GM12878 (cell line): ENCODE results near the gene FHIP2A. TPM values are rescaled to one million over a fixed set of nuclear protein-coding genes. Genes with fewer than 3 reads are reported as not detected.

ENCODE experiments used
- ATAC-seq: fragments of 200-7000 bp; cut with Tn5 transposase; 3 replicates; pipeline ENCODE4 v1.9.1; 2020; ENCODE audit warnings: mild to moderate bottlenecking, moderate library complexity
- BruUV-seq: library from RNA; stranded (reverse); fragments of 400-500 nt; replicated peaks from 2 replicates; lab custom pipeline; 2021; lab: Mats Ljungman, UMichigan
- CTCF ChIA-PET: fragments of 300-600 bp; sonication (Branson Sonifier 250); formaldehyde crosslinking; extraction: SDS; loops from one replicate; lab custom pipeline; 2021; ENCODE audit warnings: inconsistent platforms; lab: Yijun Ruan, JAX
- POLR2A ChIA-PET: fragments of 350-600 bp; formaldehyde crosslinking; extraction: SDS; loops from one replicate; lab custom pipeline; 2021; ENCODE audit warnings: inconsistent platforms; lab: Charles Lee
- RAD21 ChIA-PET: fragments of 300-600 bp; sonication (Branson Sonifier 250); formaldehyde crosslinking; loops from one replicate; lab custom pipeline; 2023; ENCODE audit warnings: antibody characterized with exemption; ENCODE audit not compliant: unreplicated experiment; lab: Charles Lee
- SMC1A ChIA-PET: fragments of 300-600 bp; sonication (Branson Sonifier 250); formaldehyde crosslinking; loops from one replicate; lab custom pipeline; 2023; ENCODE audit not compliant: unreplicated experiment, uncharacterized antibody; lab: Charles Lee
- DNase-seq: peaks from one replicate; pipeline ENCODE4 v3.0.0-alpha.2; 2011; ENCODE audit warnings: low read depth, low spot score
- FAIRE-seq: peaks from 3 replicates; lab custom pipeline; 2011; peaks lifted over from hg19 to GRCh38; lab: Jason Lieb, UNC
- H2AFZ ChIP-seq: 2 replicates; pipeline ENCODE4 v1.6.0; 2011; ENCODE audit warnings: low read depth, low read length, control low read depth; ENCODE audit not compliant: control insufficient read depth
- H3K27ac ChIP-seq: 2 replicates; pipeline ENCODE4 v1.5.1; 2011; ENCODE audit warnings: control low read depth; ENCODE audit not compliant: control insufficient read depth, insufficient read depth
- H3K27me3 ChIP-seq, 2 experiments: replicated peaks in 1 of 2; 2 replicates each; pipeline versions ENCODE4 v1.6.0 to v1.6.1; 2011; ENCODE audit warnings: low read length in 1 of 2; ENCODE audit not compliant: control insufficient read depth in 2 of 2, insufficient read depth in 2 of 2
- H3K36me3 ChIP-seq, 2 experiments: 2 replicates each; pipeline ENCODE4 v1.5.1; 2011; ENCODE audit warnings: low read length in 1 of 2; ENCODE audit not compliant: control insufficient read depth in 2 of 2, insufficient read depth in 2 of 2
- H3K4me1 ChIP-seq: 2 replicates; pipeline ENCODE4 v1.6.1; 2011; ENCODE audit warnings: mild to moderate bottlenecking, low read length, moderate library complexity, mixed read lengths; ENCODE audit not compliant: control insufficient read depth, insufficient read depth
- H3K4me2 ChIP-seq: 2 replicates; pipeline ENCODE4 v1.6.0; 2011; ENCODE audit warnings: control low read depth; ENCODE audit not compliant: control insufficient read depth, insufficient read depth
- H3K4me3 ChIP-seq: fragments of 200-600 bp; sonication (generic); 2 replicates; pipeline ENCODE4 v1.5.1; 2016
- H3K79me2 ChIP-seq: 2 replicates; pipeline ENCODE4 v1.6.0; 2011; ENCODE audit warnings: low read length; ENCODE audit not compliant: control insufficient read depth, insufficient read depth
- H3K9ac ChIP-seq: 2 replicates; pipeline ENCODE4 v1.8.0; 2011; ENCODE audit warnings: low read length, control low read depth, mixed read lengths; ENCODE audit not compliant: control insufficient read depth, insufficient read depth
- H3K9me3 ChIP-seq: replicated peaks from 3 replicates; pipeline ENCODE4 v1.5.1; 2011; ENCODE audit warnings: mild to moderate bottlenecking, low read length; ENCODE audit not compliant: control insufficient read depth, insufficient read depth
- H4K20me1 ChIP-seq: 2 replicates; pipeline ENCODE4 v1.6.0; 2011; ENCODE audit not compliant: control insufficient read depth, insufficient read depth
- CBX3 ChIP-seq: fragments of 200-600 bp; sonication (generic); IDR thresholded peaks from 2 replicates; pipeline ENCODE4 v1.6.1; 2016; ENCODE audit warnings: low read depth, borderline replicate concordance
- CHD4 ChIP-seq: fragments of 200-600 bp; sonication (generic); IDR thresholded peaks from 2 replicates; pipeline ENCODE4 v1.6.1; 2016; ENCODE audit warnings: mild to moderate bottlenecking
- MXI1 ChIP-seq: fragments of 150-350 bp; IDR thresholded peaks from 2 replicates; pipeline ENCODE4 v1.6.1; 2011; ENCODE audit warnings: low read depth, mild to moderate bottlenecking, inconsistent platforms, low read length, improper control_type of control experiment
- SMARCA5 ChIP-seq: fragments of 450-650 bp; IDR thresholded peaks from 2 replicates; pipeline ENCODE4 v1.6.1; 2017; ENCODE audit warnings: mild to moderate bottlenecking
- ZNF217 ChIP-seq: fragments of 450-650 bp; IDR thresholded peaks from 2 replicates; pipeline ENCODE4 v1.6.1; 2017; ENCODE audit warnings: antibody characterized with exemption, mild to moderate bottlenecking
- WGBS: methylation state at CpG from one replicate; pipeline ENCODE4 v1.1.6; 2016; ENCODE audit warnings: low lambda C conversion rate; ENCODE audit not compliant: insufficient replicate concordance, insufficient coverage; ENCODE audit errors: missing lambda C conversion rate; 5-methylcytosine and 5-hydroxymethylcytosine counted together
- in situ Hi-C: fragments of 300-500 bp; cut with MboI; formaldehyde crosslinking; loops from 9 replicates; pipeline ENCODE4 v1.14.3; 2018; ENCODE audit warnings: mixed read lengths
- intact Hi-C: fragments of 100-400 bp; cut with micrococcal nuclease; formaldehyde crosslinking; loops from one replicate; pipeline ENCODE4 v1.14.2; 2022; ENCODE audit not compliant: unreplicated experiment
- polyA plus RNA-seq, 11 experiments: library from polyadenylated mRNA; depleted of rRNA in 4 of 11; unstranded in 6 of 11; stranded (reverse) in 5 of 11; fragments of >200 nt; fragmentation: Nextera tagmentation in 4 of 11; fragmentation: Illumina TruSeq in 1 of 11; extraction: Ambion mirVana in 4 of 11; extraction: Trizol in 1 of 11; gene quantifications; 1 replicate in 1 of 11; 2 replicates in 10 of 11; pipeline versions ENCODE4 v1.2.1 to v1.2.3, GENCODE V29; 2011 to 2016; ENCODE audit warnings: inconsistent platforms in 2 of 11, missing spikeins in 2 of 11, low read depth in 1 of 11
- total RNA-seq, 4 experiments: library from RNA; depleted of rRNA in 3 of 4; stranded (reverse); fragments of >200 nt in 3 of 4; fragmentation: Illumina TruSeq in 1 of 4; extraction: Trizol in 1 of 4; gene quantifications; 2 replicates each; pipeline versions ENCODE4 v1.2.1 to v1.2.3, GENCODE V29; 2013 to 2021
- TF ChIP-seq, protein P1 (sequence below): IDR thresholded peaks from 2 replicates; pipeline ENCODE4 v1.6.1; 2012; ENCODE audit warnings: improper control_type of control experiment, low read depth, low read length; ENCODE audit not compliant: insufficient replicate concordance

Gene FHIP2A
- total and polyA plus RNA-seq, 10 of the 15 experiments (the other 5 are each of a cell fraction or from before 2014, with no cell fraction given): 6.8 to 30.4 (median 17.0) TPM

DNA sequence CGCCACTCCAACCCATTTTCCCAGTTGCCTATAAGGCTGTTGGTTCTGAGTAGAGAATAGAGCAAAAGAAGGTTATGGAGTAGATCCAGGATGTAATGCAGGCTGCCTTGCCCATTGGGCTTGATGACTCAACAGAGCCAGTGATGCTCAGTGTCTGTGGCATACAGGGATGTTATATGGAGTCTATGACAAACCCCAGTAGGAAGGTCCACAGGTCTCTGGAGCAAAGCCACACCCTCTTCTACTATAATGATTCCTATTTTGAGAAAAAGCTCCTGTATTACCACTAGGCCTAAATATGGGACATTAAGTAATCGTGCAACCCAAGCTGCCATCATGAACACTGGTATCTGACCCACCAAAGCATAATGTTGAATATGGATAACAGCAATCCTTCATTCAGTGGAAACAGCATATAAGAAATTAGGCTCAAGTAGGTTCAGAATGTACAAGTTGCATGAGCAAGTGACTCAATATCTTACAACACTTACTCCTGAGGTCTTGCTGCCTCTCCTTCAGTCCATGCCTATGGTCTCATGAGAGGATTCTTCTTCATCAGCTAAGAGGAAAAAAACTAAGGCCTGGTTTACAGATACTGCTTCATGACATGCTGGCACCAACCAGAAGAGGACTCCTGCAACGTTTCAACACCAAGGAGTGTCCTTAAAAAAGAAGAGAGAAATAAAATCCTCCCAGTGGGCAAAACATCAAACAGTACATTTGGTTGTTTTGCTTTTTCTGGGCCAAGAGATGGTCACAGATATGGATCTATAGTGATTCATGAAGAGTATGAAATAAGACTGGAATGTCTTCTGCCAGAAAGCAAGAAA is 14.8 kb upstream of the FHIP2A start (continued):
- no peak for TF ChIP-seq SMARCA5

DNA sequence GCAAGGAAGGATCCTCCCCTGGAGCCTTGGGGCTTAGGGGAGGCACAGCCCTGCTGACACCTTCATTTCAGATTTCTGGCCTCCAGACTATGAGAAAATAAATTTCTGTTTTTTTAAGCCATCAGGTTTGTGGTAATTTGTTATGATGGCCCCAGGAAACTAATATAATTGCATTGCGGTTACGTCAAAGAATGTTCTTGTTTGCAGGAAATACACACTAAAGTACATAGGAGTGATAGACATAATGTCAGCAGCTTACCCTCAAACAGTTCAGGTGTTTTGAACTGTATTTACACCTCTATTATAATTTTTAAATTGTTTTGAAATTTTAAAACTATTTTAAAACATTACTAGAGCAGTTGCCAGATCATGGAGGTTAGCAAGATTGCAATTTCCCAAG is 12.6 kb upstream of the FHIP2A start:
- Histone ChIP-seq H3K9me3 (no peaks in the 10 kb centered on the region), H3K36me3 (no peaks in the 10 kb centered on the region), H4K20me1 (no peaks in the 10 kb centered on the region), H2AFZ (no peak overlapping the region), H3K4me3 (no peak overlapping the region), H3K4me1 (peaks cover 8% of the 10 kb centered on the region), H3K4me2 (no peak overlapping the region), H3K27me3 (no peaks in the 10 kb centered on the region), H3K9ac (no peak overlapping the region), H3K27ac (no peak overlapping the region), H3K79me2 (no peaks in the 10 kb centered on the region)
- BruUV-seq: no TSS peak
- intact Hi-C loops (no loop called here), in situ Hi-C loops (loop anchor here (25.0 kb wide), 1 partner anchor 1122 kb away; the partner anchor contains the start of gene CASP7)
- no peak for ATAC-seq
- SMC1A ChIA-PET: no interaction called here
- CTCF ChIA-PET: no interaction called here
- POLR2A ChIA-PET: no interaction called here
- no peak for DNase-seq
- TF ChIP-seq SMARCA5 (no peak), ZNF217 (no peak), MXI1 (no peak), CHD4 (no peak), CBX3 (no peak)
- TF ChIP-seq, protein P1, sequence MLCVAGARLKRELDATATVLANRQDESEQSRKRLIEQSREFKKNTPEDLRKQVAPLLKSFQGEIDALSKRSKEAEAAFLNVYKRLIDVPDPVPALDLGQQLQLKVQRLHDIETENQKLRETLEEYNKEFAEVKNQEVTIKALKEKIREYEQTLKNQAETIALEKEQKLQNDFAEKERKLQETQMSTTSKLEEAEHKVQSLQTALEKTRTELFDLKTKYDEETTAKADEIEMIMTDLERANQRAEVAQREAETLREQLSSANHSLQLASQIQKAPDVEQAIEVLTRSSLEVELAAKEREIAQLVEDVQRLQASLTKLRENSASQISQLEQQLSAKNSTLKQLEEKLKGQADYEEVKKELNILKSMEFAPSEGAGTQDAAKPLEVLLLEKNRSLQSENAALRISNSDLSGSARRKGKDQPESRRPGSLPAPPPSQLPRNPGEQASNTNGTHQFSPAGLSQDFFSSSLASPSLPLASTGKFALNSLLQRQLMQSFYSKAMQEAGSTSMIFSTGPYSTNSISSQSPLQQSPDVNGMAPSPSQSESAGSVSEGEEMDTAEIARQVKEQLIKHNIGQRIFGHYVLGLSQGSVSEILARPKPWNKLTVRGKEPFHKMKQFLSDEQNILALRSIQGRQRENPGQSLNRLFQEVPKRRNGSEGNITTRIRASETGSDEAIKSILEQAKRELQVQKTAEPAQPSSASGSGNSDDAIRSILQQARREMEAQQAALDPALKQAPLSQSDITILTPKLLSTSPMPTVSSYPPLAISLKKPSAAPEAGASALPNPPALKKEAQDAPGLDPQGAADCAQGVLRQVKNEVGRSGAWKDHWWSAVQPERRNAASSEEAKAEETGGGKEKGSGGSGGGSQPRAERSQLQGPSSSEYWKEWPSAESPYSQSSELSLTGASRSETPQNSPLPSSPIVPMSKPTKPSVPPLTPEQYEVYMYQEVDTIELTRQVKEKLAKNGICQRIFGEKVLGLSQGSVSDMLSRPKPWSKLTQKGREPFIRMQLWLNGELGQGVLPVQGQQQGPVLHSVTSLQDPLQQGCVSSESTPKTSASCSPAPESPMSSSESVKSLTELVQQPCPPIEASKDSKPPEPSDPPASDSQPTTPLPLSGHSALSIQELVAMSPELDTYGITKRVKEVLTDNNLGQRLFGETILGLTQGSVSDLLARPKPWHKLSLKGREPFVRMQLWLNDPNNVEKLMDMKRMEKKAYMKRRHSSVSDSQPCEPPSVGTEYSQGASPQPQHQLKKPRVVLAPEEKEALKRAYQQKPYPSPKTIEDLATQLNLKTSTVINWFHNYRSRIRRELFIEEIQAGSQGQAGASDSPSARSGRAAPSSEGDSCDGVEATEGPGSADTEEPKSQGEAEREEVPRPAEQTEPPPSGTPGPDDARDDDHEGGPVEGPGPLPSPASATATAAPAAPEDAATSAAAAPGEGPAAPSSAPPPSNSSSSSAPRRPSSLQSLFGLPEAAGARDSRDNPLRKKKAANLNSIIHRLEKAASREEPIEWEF: no peak
- no peak for FAIRE-seq
- RAD21 ChIA-PET: no interaction called here
- 95% methylated on average over 2 of the region's 2 CpGs for WGBS
